ENCODE results near the gene CPTP.

CPTP gene

DNA sequence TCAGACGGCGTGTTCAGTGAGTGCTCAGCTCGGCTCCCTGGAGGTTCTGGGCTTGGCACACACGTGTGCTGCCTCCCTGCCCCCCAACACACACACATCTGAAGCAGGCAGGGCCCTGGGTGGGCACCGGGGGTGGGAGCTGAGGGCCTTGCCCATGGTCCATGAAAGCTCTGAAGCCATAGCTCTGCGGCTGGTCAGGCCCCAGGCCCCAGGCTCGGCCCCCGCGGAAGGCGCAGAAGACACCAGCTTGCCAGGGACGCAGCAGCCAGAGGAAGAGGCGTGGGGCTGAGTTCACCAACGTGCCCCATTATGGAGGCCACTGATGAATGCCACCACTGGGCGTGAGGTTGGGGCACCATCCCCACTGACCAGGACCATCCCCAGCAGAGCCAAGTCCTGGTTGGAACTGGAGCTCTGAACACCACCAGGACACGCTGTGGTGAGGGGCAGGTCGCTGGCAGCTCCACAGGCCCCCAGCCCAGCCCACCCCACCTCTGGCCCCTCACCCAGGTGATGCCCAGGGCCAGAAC, 46.2 kb downstream of the CPTP start:
- DNase-seq = no peak

DNA sequence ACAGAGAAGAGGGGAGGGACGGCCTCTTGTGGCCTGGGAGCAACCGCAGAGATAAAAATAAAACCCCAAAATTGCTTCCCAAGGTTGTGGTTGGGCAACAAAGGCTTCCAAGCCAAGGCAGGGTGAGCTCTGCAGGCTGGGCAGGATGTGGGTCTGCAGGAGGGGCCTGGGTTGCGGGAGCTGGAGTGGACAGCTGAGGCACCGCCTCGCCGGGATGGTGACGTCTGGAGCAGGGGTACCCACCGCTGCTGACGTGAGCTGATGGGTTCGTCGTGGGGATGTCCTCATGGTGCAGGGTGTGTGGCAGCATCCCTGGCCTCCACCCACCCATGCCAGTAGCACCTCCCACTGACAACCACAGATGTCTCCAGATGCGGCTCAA, 46.8 kb downstream of the CPTP start:
- no peak for DNase-seq

GRCh38 chr1:1371746-1372711, 47.4 kb downstream of the CPTP start:
- peak; percentile 85 for DNase-seq

DNA sequence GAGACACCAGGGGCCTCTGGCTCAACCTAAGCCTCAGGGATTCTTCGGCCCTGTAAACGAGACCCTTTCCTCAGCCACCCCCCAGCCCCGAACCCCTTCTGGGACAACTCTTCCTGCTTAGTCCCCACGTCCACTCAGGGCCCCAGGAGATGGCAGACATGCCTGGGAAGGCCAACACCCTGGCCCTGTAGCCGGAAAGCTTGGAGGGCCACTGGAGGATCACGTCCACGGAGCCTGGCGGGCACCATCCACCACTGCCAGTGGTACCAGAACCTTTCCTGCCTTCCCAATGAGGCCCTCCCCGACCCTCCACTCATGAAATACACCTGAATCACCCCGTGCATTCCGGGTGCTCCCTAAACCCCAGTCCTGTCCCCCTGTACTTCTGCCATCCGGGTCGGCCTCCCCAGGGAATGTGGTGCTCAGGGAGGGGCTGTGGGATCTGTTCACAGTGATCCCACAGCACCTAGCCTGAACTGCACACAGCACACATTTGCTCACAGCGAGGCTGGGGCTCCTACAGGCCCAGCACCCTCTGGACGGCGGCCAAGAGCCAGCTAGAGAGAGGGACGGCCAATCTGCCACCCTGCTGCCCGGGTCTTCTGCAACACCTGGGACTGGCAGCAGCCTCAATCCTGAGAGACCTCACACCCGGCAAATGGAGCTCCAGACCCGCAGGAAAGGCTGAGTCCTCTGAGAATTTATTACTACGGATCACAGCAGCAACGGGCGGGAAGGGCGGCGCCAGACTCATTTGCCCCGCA, 48.6 kb downstream of the CPTP start:
- no peak for DNase-seq

GRCh38 chr1:1373815-1374588, 49.4 kb downstream of the CPTP start:
- DNase-seq = no peak

GRCh38 chr1:1374589-1374928, 50.0 kb downstream of the CPTP start:
- no peak for DNase-seq

DNA sequence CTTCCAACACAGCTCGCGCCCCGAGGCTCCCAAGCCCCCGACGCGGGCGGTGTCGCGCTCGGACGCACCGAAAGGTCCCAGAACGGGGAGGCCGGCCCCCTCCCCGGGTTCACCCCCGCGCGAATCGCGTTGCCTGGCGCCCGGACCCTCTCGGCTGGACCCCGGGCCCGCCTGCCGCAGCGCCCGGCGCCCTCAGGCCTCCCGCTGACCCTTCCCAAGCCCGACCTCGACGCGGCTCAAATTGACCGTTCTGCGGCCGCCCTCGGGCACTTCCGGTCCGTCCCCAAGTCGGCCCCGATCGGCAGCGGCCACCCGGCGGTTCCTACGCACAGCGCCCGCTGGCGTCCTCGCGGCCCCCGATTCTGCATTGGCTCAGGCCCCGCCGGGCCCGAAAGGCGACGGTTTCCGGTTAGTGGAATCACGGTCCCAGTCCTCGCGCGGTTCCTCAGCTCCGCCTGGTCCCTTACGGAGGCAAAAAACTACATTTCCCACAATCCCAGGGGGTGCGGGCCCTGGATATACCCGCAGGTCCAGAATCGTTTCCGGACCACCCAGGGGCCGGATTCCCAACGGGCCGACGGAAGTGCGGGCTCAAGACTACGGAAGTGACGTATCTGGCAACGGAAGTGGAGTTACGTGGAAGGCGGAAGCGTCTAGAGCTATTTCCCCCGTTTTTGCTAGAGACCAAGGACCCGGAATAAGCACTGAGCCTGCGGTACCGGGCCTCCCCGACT, 50.5 kb downstream of the CPTP start, which contains the start of gene AURKAIP1:
AURKAIP1 (minus strand) TSS at position 279 of the 734 bp plus-strand sequence. CDS start 451 bp downstream, outside the sequence.
- DNase-seq = peak; percentile 98

DNA sequence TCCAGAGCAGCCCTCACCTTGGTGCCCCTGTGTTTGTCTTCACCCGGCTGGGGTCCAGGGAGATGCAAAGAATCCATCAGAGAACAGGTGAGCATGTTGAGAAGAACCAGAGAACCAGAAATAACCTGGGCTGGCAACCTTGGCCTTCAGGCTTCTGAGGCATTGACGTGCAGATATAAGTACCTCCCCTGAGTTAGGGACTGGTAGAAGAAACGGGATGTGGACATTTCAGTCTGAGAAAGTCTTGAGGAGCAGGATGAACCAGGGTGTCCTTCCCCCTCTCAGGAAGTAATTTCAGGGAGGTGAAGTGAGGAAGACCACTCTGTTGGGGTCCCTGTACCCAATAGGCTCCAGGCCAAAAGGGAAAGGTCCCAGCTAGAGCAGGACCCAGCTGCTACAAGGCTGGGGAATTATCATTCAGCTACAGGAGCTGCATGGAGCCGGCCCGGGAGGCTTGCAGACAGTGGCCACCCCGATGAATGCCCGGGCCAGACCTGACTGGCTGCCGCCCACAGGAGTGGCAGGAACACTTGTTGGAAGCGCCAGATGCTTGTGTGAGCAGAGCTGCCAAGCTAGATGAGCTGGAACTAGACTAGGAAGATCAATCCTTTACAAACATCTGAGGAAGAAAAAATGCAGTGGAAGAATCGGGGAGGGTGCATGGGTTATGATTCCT, 52.1 kb downstream of the CPTP start:
- DNase-seq = no peak

- DNase-seq = no peak
These were observed 53.1 kb downstream of the CPTP start for GRCh38 chr1:1377540-1378205.
